KOPT-K1 (cell line): Measurements from ENCODE around the gene CYTH4.

Source experiments
- H3K27ac ChIP-seq: fragments of 200-600 bp; sonication (generic); 2 replicates; pipeline ENCODE4 v1.5.1; 2016; ENCODE audit warnings: antibody characterized with exemption, mild to moderate bottlenecking, low read depth, low read length; ENCODE audit not compliant: poor library complexity, severe bottlenecking
- H3K36me3 ChIP-seq: fragments of 200-600 bp; sonication (generic); 2 replicates; pipeline ENCODE4 v1.5.1; 2017; ENCODE audit warnings: antibody characterized with exemption, mild to moderate bottlenecking, low read length, moderate library complexity; ENCODE audit not compliant: insufficient read depth
- H3K9me3 ChIP-seq: fragments of 200-600 bp; sonication (generic); 2 replicates; pipeline ENCODE4 v1.5.1; 2017; ENCODE audit warnings: antibody characterized with exemption, low read length, mild to moderate bottlenecking; ENCODE audit not compliant: insufficient read depth, poor library complexity, severe bottlenecking

Gene CYTH4

GRCh38 chr22:37274380-37274862, 7.9 kb upstream of the CYTH4 start:
- Histone ChIP-seq H3K9me3 (no peaks in the 10 kb centered on the region), H3K36me3 (no peaks in the 10 kb centered on the region), H3K27ac (no peak overlapping the region)

GRCh38 chr22:37275134-37275533, 7.2 kb upstream of the CYTH4 start:
- no peaks in the 10 kb centered on the region for H3K36me3 ChIP-seq
- no peaks in the 10 kb centered on the region for H3K9me3 ChIP-seq
- H3K27ac ChIP-seq: no peak overlapping the region

GRCh38 chr22:37275622-37276021, 6.7 kb upstream of the CYTH4 start:
- H3K9me3 ChIP-seq: no peaks in the 10 kb centered on the region

GRCh38 chr22:37276776-37277175, 5.5 kb upstream of the CYTH4 start:
- no peaks in the 10 kb centered on the region for H3K9me3 ChIP-seq

More at GRCh38 chr22:37275622-37276021, 6.7 kb upstream of the CYTH4 start:
- Histone ChIP-seq H3K27ac (no peak overlapping the region), H3K36me3 (no peaks in the 10 kb centered on the region)

GRCh38 chr22:37277384-37277783, 4.9 kb upstream of the CYTH4 start:
- Histone ChIP-seq H3K36me3 (no peaks in the 10 kb centered on the region), H3K9me3 (no peaks in the 10 kb centered on the region), H3K27ac (no peak overlapping the region)

More at GRCh38 chr22:37276776-37277175, 5.5 kb upstream of the CYTH4 start:
- Histone ChIP-seq H3K36me3 (no peaks in the 10 kb centered on the region), H3K27ac (no peak overlapping the region)

- Histone ChIP-seq H3K9me3 (no peaks in the 10 kb centered on the region), H3K27ac (no peak overlapping the region), H3K36me3 (no peaks in the 10 kb centered on the region)
Observed at GRCh38 chr22:37278261-37278660, 4.0 kb upstream of the CYTH4 start.

- no peaks in the 10 kb centered on the region for H3K36me3 ChIP-seq
- H3K9me3 ChIP-seq: no peaks in the 10 kb centered on the region
- H3K27ac ChIP-seq: no peak overlapping the region
Observed at GRCh38 chr22:37279331-37280181, 2.8 kb upstream of the CYTH4 start.

- H3K9me3 ChIP-seq: no peaks in the 10 kb centered on the region
- no peak overlapping the region for H3K27ac ChIP-seq
- H3K36me3 ChIP-seq: no peaks in the 10 kb centered on the region
Observed at GRCh38 chr22:37280718-37281117, 1.6 kb upstream of the CYTH4 start.

GRCh38 chr22:37281195-37281594, 1.1 kb upstream of the CYTH4 start:
- Histone ChIP-seq H3K9me3 (no peaks in the 10 kb centered on the region), H3K27ac (no peak overlapping the region), H3K36me3 (no peaks in the 10 kb centered on the region)

- no peaks in the 10 kb centered on the region for H3K36me3 ChIP-seq
- no peaks in the 10 kb centered on the region for H3K9me3 ChIP-seq
- peak overlapping the region; percentile 22 for H3K27ac ChIP-seq
Observed at GRCh38 chr22:37281646-37282384, 493 bp upstream of the CYTH4 start.

GRCh38 chr22:37283393-37283937, 1.2 kb downstream of the CYTH4 start:
- Histone ChIP-seq H3K9me3 (no peaks in the 10 kb centered on the region), H3K36me3 (no peaks in the 10 kb centered on the region), H3K27ac (no peak overlapping the region)

- Histone ChIP-seq H3K27ac (peak overlapping the region; percentile 63), H3K36me3 (no peaks in the 10 kb centered on the region), H3K9me3 (no peaks in the 10 kb centered on the region)
Observed at GRCh38 chr22:37284126-37284804, 2.0 kb downstream of the CYTH4 start.

- H3K27ac ChIP-seq: peak overlapping the region; percentile 63
- no peaks in the 10 kb centered on the region for H3K36me3 ChIP-seq
Observed at GRCh38 chr22:37284805-37285355, 2.6 kb downstream of the CYTH4 start.

GRCh38 chr22:37285937-37286336, 3.6 kb downstream of the CYTH4 start:
- H3K36me3 ChIP-seq: no peaks in the 10 kb centered on the region
- H3K27ac ChIP-seq: no peak overlapping the region

More at GRCh38 chr22:37284805-37285355, 2.6 kb downstream of the CYTH4 start:
- no peaks in the 10 kb centered on the region for H3K9me3 ChIP-seq

More at GRCh38 chr22:37285937-37286336, 3.6 kb downstream of the CYTH4 start:
- H3K9me3 ChIP-seq: no peaks in the 10 kb centered on the region
